CD14-positive monocyte (primary cell): ENCODE measurements around the gene ZNF708. TPM values are rescaled to one million over a fixed set of nuclear protein-coding genes. Genes with fewer than 3 reads are reported as not detected.

Experiments used
- DNase-seq, 3 donors: peaks; one replicate each; pipeline ENCODE4 v3.0.0-alpha.2; 2011 to 2022
- H2AFZ ChIP-seq: 2 replicates; pipeline ENCODE4 v1.6.0; 2012; ENCODE audit warnings: mild to moderate bottlenecking, low read depth, low read length, inconsistent platforms; ENCODE audit not compliant: insufficient read depth, poor library complexity, severe bottlenecking
- H3K27ac ChIP-seq, 2 donors: 1 replicate in 1 of 2; 2 replicates in 1 of 2; pipeline ENCODE4 v1.5.1; 2012 to 2013; ENCODE audit warnings: low read length in 2 of 2, control low read depth in 1 of 2, inconsistent platforms in 1 of 2, low read depth in 1 of 2, mild to moderate bottlenecking in 1 of 2
- H3K27me3 ChIP-seq, 2 donors: one replicate each; pipeline versions ENCODE4 v1.6.0 to v1.6.1; 2011 to 2013; ENCODE audit warnings: low read length in 2 of 2; ENCODE audit not compliant: control insufficient read depth in 2 of 2, insufficient read depth in 2 of 2
- H3K36me3 ChIP-seq, 2 donors: replicated peaks in 1 of 2; 1 replicate in 1 of 2; 2 replicates in 1 of 2; pipeline versions ENCODE4 v1.5.1 to v1.6.1; 2012 to 2013; ENCODE audit warnings: low read length in 2 of 2, control low read depth in 1 of 2, inconsistent platforms in 1 of 2, mild to moderate bottlenecking in 1 of 2; ENCODE audit not compliant: insufficient read depth in 2 of 2, control insufficient read depth in 1 of 2
- H3K4me1 ChIP-seq, 2 donors: 1 replicate in 1 of 2; 2 replicates in 1 of 2; pipeline versions ENCODE4 v1.5.1 to v1.6.1; 2012 to 2013; ENCODE audit warnings: low read length in 2 of 2, control low read depth in 1 of 2, inconsistent platforms in 1 of 2, mild to moderate bottlenecking in 1 of 2, moderate library complexity in 1 of 2; ENCODE audit not compliant: insufficient read depth in 2 of 2, control insufficient read depth in 1 of 2
- H3K4me2 ChIP-seq: replicated peaks from 2 replicates; pipeline ENCODE3; 2012; ENCODE audit warnings: low read length, moderate library complexity, mild to moderate bottlenecking; ENCODE audit not compliant: poor library complexity, severe bottlenecking; ENCODE audit errors: extremely low read depth
- H3K4me3 ChIP-seq, 3 experiments: fragments of 200-600 bp in 1 of 3; sonication (generic) in 1 of 3; replicated peaks in 1 of 3; 1 replicate in 2 of 3; 2 replicates in 1 of 3; pipeline ENCODE4 v1.5.1; 2011 to 2013; ENCODE audit warnings: low read length in 3 of 3, mild to moderate bottlenecking in 3 of 3, control low read depth in 2 of 3, low read depth in 2 of 3, inconsistent platforms in 1 of 3, moderate library complexity in 1 of 3
- H3K79me2 ChIP-seq: 2 replicates; pipeline ENCODE4 v1.6.0; 2012; ENCODE audit warnings: mild to moderate bottlenecking, control low read depth, inconsistent platforms, low read length, moderate library complexity; ENCODE audit not compliant: insufficient read depth
- H3K9ac ChIP-seq: 2 replicates; pipeline ENCODE4 v1.6.0; 2017; ENCODE audit warnings: low read length, mild to moderate bottlenecking; ENCODE audit not compliant: insufficient read depth, poor library complexity, severe bottlenecking
- H3K9me3 ChIP-seq, 2 donors: replicated peaks in 1 of 2; 1 replicate in 1 of 2; 2 replicates in 1 of 2; pipeline versions ENCODE4 v1.5.1 to v1.6.1; 2012 to 2013; ENCODE audit warnings: low read length in 2 of 2, control low read depth in 1 of 2; ENCODE audit not compliant: control insufficient read depth in 1 of 2, insufficient read depth in 1 of 2
- H4K20me1 ChIP-seq: 2 replicates; pipeline ENCODE4 v1.6.0; 2012; ENCODE audit warnings: mild to moderate bottlenecking, low read length, control low read depth, moderate library complexity; ENCODE audit not compliant: insufficient read depth
- H3K27ac Mint-ChIP-seq, 7 donors: one replicate each; pipeline ENCODE4 v1.8.0; 2020; ENCODE audit warnings: mild to moderate bottlenecking in 7 of 7, mixed read lengths in 7 of 7, moderate library complexity in 6 of 7, inconsistent platforms in 2 of 7
- H3K27me3 Mint-ChIP-seq, 3 donors: one replicate each; pipeline ENCODE4 v1.8.0; 2021 to 2022; ENCODE audit warnings: low read depth in 3 of 3, mild to moderate bottlenecking in 3 of 3, mixed read lengths in 3 of 3, moderate library complexity in 3 of 3, inconsistent platforms in 1 of 3
- H3K36me3 Mint-ChIP-seq, 2 donors: one replicate each; pipeline ENCODE4 v1.8.0; 2020; ENCODE audit warnings: mixed read lengths in 2 of 2, inconsistent platforms in 1 of 2, mild to moderate bottlenecking in 1 of 2
- H3K4me1 Mint-ChIP-seq: one replicate; pipeline ENCODE4 v1.8.0; 2020; ENCODE audit warnings: mild to moderate bottlenecking, mixed read lengths
- H3K4me3 Mint-ChIP-seq, 2 donors: one replicate each; pipeline ENCODE4 v1.8.0; 2020; ENCODE audit warnings: mild to moderate bottlenecking in 2 of 2, mixed read lengths in 2 of 2, moderate library complexity in 1 of 2
- H3K9me3 Mint-ChIP-seq, 7 donors: one replicate each; pipeline ENCODE4 v1.8.0; 2020 to 2022; ENCODE audit warnings: mixed read lengths in 7 of 7, mild to moderate bottlenecking in 6 of 7, moderate library complexity in 6 of 7, inconsistent platforms in 2 of 7
- CTCF ChIP-seq: fragments of 200-600 bp; IDR thresholded peaks from one replicate; pipeline ENCODE4 v1.8.0; 2022; ENCODE audit warnings: antibody characterized with exemption, mild to moderate bottlenecking
- WGBS: methylation state at CpG from one replicate; pipeline ENCODE4 v1.1.5; 2013; ENCODE audit warnings: missing lambda C conversion rate; ENCODE audit not compliant: insufficient coverage; 5-methylcytosine and 5-hydroxymethylcytosine counted together
- intact Hi-C, 2 donors: fragments of 100-400 bp; cut with micrococcal nuclease; formaldehyde crosslinking; loops; one replicate each; pipeline versions ENCODE4 v1.15.0 to v1.15.1; 2023
- polyA plus RNA-seq, 3 donors: library from polyadenylated mRNA; depleted of rRNA in 1 of 3; unstranded in 2 of 3; stranded (reverse) in 1 of 3; fragments of 300-500 nt in 2 of 3; fragments of >200 nt in 1 of 3; fragmentation: Illumina TruSeq in 2 of 3; gene quantifications; 1 replicate in 2 of 3; 2 replicates in 1 of 3; pipeline ENCODE4 v1.2.3, GENCODE V29; 2012 to 2021

The ZNF708 gene
- polyA plus RNA-seq, 3 donors: 2.2 to 5.7 (median 2.3) TPM

GRCh38 chr19:21269813-21270212 is 59.4 kb downstream of the ZNF708 start:
- Histone ChIP-seq H3K4me3 (no peak overlapping the region), H4K20me1 (no peaks in the 10 kb centered on the region), H2AFZ (no peak overlapping the region), H3K27me3 (no peaks in the 10 kb centered on the region), H3K27ac (no peak overlapping the region), H3K79me2 (no peaks in the 10 kb centered on the region), H3K36me3 (no peaks in the 10 kb centered on the region), H3K9ac (no peak overlapping the region), H3K4me1 (no peaks in the 10 kb centered on the region), H3K4me2 (no peak overlapping the region), H3K9me3 (peaks cover 53 to 66% of the 10 kb centered on the region in 2 donors)
- H3K4me1 Mint-ChIP-seq: no peaks in the 10 kb centered on the region
- TF ChIP-seq CTCF: no peak
- no peak overlapping the region for H3K27ac Mint-ChIP-seq
- DNase-seq: no peak
- intact Hi-C loops: no loop called here
- no peak overlapping the region for H3K4me3 Mint-ChIP-seq
- WGBS: no CpG with 5 or more reads among the region's 2 CpGs
- peaks cover 0 to 2% (median 0%) of the 10 kb centered on the region in 3 donors for H3K27me3 Mint-ChIP-seq
- peaks cover 24 to 64% (median 57%) of the 10 kb centered on the region in 7 donors for H3K9me3 Mint-ChIP-seq
- no peaks in the 10 kb centered on the region for H3K36me3 Mint-ChIP-seq

GRCh38 chr19:21264891-21265290 is 64.3 kb downstream of the ZNF708 start:
- no peak overlapping the region for H2AFZ ChIP-seq
- H3K4me2 ChIP-seq: no peak overlapping the region
- Mint-ChIP-seq H3K27ac (no peak overlapping the region), H3K9me3 (peaks cover 51 to 86% (median 78%) of the 10 kb centered on the region in 7 donors), H3K36me3 (no peaks in the 10 kb centered on the region), H3K4me3 (no peak overlapping the region), H3K4me1 (no peaks in the 10 kb centered on the region), H3K27me3 (peaks cover 0 to 1% (median 0%) of the 10 kb centered on the region in 3 donors)
- no peaks in the 10 kb centered on the region for H3K27me3 ChIP-seq
- intact Hi-C loops: no loop called here
- no peak overlapping the region for H3K27ac ChIP-seq
- peaks cover 59 to 87% of the 10 kb centered on the region in 2 donors for H3K9me3 ChIP-seq
- no peaks in the 10 kb centered on the region for H3K4me1 ChIP-seq
- no peak overlapping the region for H3K9ac ChIP-seq
- no peak overlapping the region for H3K4me3 ChIP-seq
- no peak for DNase-seq
- no peaks in the 10 kb centered on the region for H3K36me3 ChIP-seq
- WGBS: 93% methylated on average over 8 of the region's 12 CpGs
- H3K79me2 ChIP-seq: no peaks in the 10 kb centered on the region
- H4K20me1 ChIP-seq: no peaks in the 10 kb centered on the region
- no peak for TF ChIP-seq CTCF
